GM12865 (cell line): ENCODE data around the gene LRP6.

Source experiments
- DNase-seq: peaks from one replicate; pipeline ENCODE4 v3.0.0; 2010; ENCODE audit warnings: low read depth
- H3K4me3 ChIP-seq: 2 replicates; pipeline ENCODE4 v1.5.1; 2011; ENCODE audit warnings: mild to moderate bottlenecking, low read depth, low read length, control low read depth
- CTCF ChIP-seq: IDR thresholded peaks from 2 replicates; pipeline ENCODE4 v1.5.1; 2011; ENCODE audit warnings: low read length, control low read depth, low read depth, inconsistent platforms; ENCODE audit not compliant: insufficient read depth; ENCODE audit errors: missing control alignments

The LRP6 gene

GRCh38 chr12:12197128-12197527 lies 69.7 kb downstream of the LRP6 start:
- DNase-seq = no peak
- no peak for TF ChIP-seq CTCF
- no peak overlapping the region for H3K4me3 ChIP-seq

GRCh38 chr12:12195516-12195915 lies 71.3 kb downstream of the LRP6 start:
- no peak overlapping the region for H3K4me3 ChIP-seq
- no peak for TF ChIP-seq CTCF
- no peak for DNase-seq

GRCh38 chr12:12195081-12195480 lies 71.8 kb downstream of the LRP6 start:
- H3K4me3 ChIP-seq = no peak overlapping the region
- DNase-seq = no peak
- TF ChIP-seq CTCF = no peak

- DNase-seq = no peak
- TF ChIP-seq CTCF = no peak
- no peak overlapping the region for H3K4me3 ChIP-seq
These were observed 72.6 kb downstream of the LRP6 start for GRCh38 chr12:12194206-12194605.

GRCh38 chr12:12191008-12191407 lies 75.8 kb downstream of the LRP6 start:
- H3K4me3 ChIP-seq = no peak overlapping the region
- TF ChIP-seq CTCF = no peak
- no peak for DNase-seq

- DNase-seq = no peak
- no peak overlapping the region for H3K4me3 ChIP-seq
- no peak for TF ChIP-seq CTCF
These were observed 76.6 kb downstream of the LRP6 start for GRCh38 chr12:12190087-12190809.

- no peak overlapping the region for H3K4me3 ChIP-seq
- DNase-seq = no peak
These were observed 81.4 kb downstream of the LRP6 start for GRCh38 chr12:12185414-12185813.

More at GRCh38 chr12:12185414-12185813, 81.4 kb downstream of the LRP6 start:
- no peak for TF ChIP-seq CTCF
